AG09319 (cell line): Measurements from ENCODE around the gene SATB2.

Source experiments
- DNase-seq: peaks from one replicate; pipeline ENCODE4 v3.0.0-alpha.2; 2010; ENCODE audit warnings: low read depth; ENCODE audit errors: extremely low read depth
- CTCF ChIP-seq: IDR thresholded peaks from 2 replicates; pipeline ENCODE4 v1.5.1; 2011; ENCODE audit warnings: low read depth, mild to moderate bottlenecking, inconsistent platforms, low read length, moderate library complexity

SATB2 gene

GRCh38 chr2:199308567-199308966 is 149.2 kb downstream of the SATB2 start:
- no peak for DNase-seq
- TF ChIP-seq CTCF = no peak

GRCh38 chr2:199307461-199307860 is 150.3 kb downstream of the SATB2 start:
- DNase-seq = no peak
- no peak for TF ChIP-seq CTCF

GRCh38 chr2:199306116-199306515 is 151.6 kb downstream of the SATB2 start:
- TF ChIP-seq CTCF = no peak
- no peak for DNase-seq

GRCh38 chr2:199303728-199304177 is 154.0 kb downstream of the SATB2 start:
- DNase-seq = peak; percentile 87
- no peak for TF ChIP-seq CTCF

GRCh38 chr2:199302851-199303250 is 154.9 kb downstream of the SATB2 start:
- no peak for TF ChIP-seq CTCF
- no peak for DNase-seq

- no peak for DNase-seq
- no peak for TF ChIP-seq CTCF
These were observed 169.3 kb downstream of the SATB2 start for GRCh38 chr2:199288424-199288823.

- TF ChIP-seq CTCF = no peak
- DNase-seq = no peak
These were observed 175.4 kb downstream of the SATB2 start for GRCh38 chr2:199282309-199282708.

GRCh38 chr2:199279146-199279545 is 178.6 kb downstream of the SATB2 start:
- DNase-seq = no peak
- TF ChIP-seq CTCF = no peak
